NCI-H526 treated with DMSO at 0.1 percent for 48 hours (cell line): ENCODE measurements around the gene CENPP.

Source experiments
- DNase-seq: peaks from one replicate; lab custom pipeline; 2025; lab: John Stamatoyannopoulos, UW

The CENPP gene

DNA sequence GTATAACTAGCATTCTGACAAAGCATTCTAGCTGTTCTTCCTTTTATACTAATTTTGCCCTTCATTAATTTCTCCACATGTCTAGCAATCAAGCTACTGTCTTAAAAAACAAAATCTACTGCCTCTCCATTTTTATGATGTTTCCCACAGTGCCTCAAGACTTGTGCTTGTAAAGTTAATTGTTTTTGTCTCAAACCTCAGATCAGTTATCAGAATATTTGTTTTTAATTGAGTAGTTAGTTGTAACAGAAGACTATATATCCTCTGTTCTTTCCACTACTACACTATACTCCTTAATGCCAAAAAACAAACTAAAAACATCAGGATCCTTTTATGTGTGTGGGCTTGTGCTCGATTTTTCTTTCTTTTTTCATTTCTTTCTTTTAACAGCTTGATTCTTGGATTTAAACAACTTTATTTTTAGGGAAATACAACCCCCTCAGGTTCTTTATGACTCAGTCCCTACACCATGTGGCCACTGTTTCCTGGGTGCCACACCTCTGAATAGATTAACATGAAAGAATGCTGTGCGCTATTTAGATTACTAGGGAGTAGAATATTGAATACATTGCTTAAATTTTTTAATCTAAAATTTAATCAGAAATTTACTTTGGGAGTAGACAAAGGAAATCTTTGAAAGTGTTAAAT is 155.4 kb downstream of the CENPP start:
- no peak for DNase-seq

DNA sequence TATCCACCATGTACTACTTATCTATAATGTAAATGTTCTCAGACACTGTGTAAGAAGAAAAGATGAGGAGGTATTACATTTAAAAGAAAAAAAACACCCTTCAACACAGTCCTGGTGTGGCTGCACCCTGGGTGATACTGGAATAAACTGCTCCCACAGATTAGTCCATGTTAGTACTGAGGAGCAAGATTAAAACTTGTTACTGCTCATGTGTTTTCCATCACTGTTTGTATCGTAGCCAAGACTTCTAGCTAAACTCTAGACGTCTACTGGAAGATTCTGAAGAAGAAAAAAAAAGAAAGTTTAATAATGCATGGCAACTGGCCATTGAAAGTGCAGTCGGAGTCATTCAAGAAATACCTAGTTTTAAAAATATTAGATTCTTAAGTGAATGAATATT is 156.6 kb downstream of the CENPP start, which contains the start of gene ASPN:
TSS of gene ASPN (minus strand) at position 178 of the 400 bp plus-strand sequence.
- DNase-seq: no peak

DNA sequence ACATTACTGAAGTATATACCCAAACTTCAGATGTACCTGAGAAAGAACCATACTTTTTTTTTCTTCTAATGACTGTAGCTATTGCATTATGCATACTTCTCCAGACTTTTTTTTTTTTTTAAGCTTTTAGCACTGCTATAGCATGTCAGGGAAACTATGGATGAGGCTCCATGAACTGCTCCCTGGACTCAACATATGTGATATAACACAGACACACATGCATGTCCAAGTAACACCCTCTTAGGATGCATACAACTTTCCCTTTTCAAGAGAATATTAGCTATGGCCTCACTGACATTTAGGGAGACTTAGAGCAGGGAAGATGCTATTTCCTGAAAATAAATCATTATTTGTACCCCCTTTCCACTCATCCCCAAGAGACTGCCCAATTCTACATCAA is 157.1 kb downstream of the CENPP start:
- DNase-seq: no peak

DNA sequence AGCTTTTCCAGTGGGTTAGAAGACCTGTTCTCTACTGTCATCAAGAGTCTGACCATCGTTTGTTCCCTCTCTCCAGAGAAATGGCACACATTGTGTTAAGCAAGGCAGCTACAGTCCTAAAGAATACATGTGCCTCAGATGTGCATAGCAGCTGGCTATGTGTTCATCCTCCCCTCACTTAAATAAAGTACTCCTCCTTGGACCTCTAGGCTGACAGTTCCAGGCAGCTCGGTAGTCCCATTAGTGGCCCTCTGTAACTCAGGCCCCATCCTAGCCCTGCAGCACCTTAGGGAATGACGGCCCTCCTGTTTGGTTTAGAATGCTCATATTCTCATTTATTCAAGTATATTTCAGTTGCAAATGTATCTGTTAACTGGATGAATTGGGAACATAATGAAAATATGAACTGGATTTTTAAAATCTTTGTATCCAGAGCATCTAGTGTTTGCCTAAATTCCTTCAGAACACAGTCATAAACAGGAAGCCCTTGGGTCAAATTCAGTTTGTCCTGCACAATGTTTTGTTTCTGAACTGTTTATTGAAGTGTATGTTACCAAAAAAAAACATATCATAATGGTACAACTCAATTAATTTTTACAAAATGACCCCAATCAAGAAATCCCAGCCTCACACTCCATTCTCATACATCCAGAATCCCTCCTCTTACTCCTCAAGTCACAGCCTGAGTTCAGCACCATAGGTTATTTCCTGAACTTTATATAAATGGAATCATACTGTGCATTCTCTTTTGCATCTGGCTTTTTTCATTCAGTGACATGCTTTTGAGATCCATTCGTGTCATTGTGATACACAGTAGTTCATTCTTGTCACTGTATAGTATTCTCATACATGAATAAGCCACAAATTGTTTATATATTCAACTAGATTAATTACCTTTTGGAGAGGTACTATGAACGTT is 158.1 kb downstream of the CENPP start:
- no peak for DNase-seq

DNA sequence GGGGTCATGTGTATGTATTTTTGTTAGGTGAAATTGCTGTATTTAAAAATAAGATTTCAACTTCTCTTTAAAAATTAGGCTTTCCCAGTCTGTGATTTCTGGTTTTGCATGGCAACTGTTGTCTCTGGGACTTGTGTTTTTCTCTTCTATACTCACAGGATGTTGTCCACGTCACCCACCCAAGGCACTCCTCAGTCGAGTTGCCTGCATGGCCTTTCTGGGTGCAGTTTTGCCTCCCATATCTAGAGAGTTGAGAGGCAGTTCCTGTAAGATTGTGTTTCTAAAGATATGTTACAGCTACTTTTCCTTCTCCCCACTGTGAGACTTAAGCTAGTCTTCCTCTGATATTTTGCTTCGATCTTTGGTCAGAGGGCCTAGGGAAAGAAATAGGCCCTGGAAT is 158.8 kb downstream of the CENPP start:
- DNase-seq: no peak

DNA sequence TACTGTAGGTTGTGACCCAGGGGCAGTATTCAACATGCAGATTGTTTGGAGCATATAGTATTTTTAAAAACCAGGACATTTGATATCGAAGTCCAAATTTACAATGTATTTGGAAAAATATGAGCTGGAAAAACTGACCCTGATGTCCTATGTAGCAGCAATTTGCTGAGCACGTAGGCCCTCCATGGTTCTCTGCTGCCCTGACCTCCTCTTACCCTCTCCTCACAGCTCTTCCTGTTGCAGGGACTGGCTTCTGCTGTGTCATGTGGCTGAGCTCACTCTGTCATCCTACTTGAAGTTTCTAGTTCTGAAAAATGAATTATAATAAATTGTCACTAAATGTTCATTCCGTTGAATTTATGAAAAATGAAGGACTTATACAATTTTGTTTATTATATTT is 160.6 kb downstream of the CENPP start:
- no peak for DNase-seq

DNA sequence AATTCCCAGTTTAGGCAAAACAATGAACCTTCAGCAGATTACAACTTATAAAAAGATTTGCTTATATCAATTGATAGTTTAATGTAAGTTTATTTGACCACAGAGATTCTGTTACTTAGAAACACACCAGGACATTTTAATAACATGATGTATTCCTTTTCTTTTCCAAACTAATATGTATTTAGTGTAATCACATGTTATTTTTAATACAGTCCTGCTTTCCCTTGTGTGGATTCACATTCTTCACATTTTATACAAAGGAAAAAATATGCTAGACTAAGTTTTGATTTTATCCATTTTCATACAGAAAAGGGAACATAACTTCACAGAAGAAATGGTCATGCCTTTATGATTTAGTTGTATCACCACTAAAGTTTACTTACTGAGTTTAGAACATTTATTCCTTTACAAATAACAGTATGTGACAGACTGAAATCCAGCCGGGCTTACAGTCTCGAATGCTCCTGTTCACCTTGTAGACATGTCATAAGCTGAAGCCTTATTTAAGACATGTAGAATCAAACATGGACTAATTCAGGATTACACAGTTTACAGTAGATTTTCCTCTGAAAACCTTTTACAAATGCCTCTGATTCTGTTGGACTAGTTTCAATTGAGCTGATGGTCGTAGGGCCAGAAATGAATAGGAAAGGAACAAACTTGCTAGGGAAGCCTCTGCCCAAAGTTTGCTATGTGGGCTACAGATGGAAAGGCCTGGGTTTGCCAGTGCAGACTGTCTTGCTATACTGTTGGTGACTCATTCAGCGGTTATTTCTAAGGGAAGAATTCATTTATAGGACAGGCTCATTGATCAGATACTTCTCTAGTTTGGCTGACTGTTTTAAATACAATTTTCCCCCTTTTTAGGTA is 163.2 kb downstream of the CENPP start:
- no peak for DNase-seq

DNA sequence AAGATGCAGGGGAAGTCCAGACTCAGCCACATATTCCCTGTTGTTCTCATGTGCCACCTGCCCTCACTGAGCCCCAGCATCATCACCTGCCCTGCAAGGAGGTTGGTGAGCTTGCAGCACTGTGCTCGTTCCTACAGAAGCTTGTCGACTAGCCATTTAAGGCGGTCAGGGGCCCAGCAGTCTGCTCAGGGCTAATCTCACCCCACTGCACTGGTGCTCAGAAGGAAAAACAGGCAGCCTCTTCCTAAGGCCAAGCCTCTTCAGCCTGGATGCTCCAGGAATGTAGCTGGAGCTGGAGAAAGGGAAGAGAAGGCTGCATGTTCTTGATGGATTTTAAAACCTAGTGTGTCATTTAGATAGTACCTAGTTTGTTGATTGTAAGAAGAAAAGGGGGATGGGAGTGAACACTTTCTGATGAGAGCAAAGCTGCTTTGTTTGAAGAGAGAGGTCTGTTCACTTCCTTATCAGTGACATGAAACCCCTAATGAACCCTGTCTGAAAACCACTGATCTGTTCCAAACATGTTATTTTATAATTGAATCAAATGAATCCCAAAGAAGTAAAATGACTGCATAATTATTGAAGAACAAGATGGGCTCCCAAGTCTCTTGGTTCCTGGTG is 167.1 kb downstream of the CENPP start:
- no peak for DNase-seq

DNA sequence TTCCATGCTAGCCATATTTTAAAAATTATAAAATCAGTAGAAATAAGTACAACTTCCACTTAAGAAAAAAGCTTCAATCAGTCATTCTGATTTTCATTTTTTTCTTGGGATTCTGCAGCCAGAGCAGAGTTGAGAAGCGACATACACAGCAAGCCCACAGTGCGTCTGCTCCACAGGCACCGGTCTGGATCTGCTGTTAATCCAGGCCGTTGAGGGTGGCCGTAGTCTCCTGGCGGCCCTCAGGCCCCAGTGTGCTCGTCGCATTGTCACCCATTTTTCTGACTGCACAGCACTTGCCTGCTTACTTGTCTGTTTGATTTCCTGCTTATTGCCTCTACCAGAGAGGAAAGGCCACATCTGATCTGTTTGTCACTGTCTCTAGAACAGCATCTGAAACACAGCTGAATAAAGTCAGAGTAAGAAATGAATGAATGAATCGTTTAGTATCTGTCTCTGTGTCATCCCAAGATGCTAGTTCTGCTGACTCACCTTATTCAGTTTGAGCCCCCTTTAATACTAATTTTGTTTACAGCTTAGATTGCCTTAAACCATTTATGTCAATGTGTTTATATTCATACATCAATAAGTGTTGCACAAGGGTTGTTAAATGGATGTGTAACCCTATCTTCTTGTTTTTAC is 168.1 kb downstream of the CENPP start:
- DNase-seq: no peak

DNA sequence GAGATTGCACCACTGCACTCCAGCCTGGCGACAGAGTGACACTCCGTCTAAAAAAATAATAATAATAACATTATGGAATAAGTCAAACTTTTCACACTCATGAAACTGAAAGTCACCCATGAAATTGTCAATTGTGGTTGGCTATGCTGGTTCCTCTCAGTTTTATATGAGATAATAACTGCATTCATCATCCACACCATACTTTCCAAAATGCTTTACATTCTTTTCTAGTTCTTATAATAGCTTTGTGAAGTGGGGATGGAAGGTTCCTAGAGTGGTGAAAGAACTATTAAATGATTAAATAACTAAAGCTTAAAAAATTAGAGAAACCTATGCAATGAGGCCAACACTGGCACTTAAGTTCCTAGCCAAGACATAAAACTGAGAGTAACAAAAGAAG is 169.1 kb downstream of the CENPP start:
- DNase-seq: no peak

DNA sequence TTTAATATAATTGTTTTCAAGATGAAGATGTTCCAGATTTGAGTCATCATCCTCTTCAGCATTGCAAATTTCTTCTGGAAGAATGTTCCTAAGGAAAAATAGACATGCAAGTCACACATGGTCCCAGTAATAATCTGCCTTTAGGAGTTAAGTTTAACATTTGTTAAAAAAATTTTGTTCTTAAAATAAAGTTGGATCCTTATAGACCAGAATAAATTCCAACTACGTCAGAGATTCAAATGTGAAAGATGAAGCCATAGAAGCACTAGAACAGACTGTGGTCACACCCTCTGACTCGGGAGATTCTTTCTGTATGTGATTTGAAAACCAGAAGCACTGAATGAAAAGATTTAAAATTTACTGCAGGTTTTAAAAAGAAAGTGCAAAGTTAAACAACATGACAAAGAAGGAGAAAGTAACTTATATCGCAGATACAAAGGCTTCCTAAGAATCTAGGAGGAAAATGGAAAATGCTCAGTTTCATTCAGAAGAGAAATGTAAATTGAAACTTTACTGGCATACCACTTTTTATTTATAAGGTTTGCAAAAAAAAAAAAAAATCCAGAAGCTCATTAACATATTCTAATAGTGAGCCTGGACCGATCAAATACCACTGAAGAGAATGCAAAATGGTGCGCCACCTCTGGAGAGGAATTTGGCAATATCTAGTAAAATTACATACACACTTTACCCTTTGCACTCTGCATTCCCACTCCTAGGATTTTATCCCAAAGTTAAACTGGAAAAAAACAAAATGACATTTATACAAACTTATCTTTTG is 170.8 kb downstream of the CENPP start:
- DNase-seq: no peak

DNA sequence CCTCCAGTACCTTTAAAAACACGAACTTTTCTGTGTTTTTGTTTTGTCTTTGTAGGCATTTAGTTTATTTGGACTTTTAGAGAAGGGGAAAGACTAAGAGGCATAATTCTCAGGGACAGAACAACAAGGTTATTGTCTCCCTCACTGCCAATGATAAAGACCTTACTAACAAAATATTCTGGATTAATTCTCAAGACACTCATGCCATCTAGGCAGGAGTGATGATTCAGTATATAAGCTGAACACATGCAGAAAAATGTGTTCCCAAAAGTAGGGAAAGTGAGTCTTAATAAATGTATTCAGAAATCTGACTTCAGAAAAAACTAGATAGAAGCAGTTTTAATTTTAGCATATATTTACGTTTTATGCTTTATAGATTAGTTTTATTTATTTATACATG is 173.9 kb downstream of the CENPP start:
- DNase-seq: no peak

DNA sequence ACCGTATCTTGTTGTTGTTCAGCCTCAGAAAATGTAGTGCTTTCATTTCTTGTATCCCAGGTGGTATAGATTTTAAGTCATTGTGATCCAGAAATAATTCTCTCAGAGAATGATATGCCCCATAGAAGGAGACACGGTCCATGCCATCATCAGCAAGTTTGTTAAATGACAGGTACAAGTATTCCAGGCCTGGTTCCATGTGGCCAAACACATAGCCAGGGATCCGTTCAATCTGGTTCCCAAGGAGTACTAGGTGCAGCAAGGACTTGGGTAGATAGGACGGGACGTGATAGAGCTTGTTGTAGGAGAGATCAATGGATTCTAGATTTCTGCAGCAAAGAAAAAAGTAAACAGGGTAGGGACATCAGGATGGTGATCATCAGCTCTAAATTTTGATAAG is 175.0 kb downstream of the CENPP start:
- no peak for DNase-seq

DNA sequence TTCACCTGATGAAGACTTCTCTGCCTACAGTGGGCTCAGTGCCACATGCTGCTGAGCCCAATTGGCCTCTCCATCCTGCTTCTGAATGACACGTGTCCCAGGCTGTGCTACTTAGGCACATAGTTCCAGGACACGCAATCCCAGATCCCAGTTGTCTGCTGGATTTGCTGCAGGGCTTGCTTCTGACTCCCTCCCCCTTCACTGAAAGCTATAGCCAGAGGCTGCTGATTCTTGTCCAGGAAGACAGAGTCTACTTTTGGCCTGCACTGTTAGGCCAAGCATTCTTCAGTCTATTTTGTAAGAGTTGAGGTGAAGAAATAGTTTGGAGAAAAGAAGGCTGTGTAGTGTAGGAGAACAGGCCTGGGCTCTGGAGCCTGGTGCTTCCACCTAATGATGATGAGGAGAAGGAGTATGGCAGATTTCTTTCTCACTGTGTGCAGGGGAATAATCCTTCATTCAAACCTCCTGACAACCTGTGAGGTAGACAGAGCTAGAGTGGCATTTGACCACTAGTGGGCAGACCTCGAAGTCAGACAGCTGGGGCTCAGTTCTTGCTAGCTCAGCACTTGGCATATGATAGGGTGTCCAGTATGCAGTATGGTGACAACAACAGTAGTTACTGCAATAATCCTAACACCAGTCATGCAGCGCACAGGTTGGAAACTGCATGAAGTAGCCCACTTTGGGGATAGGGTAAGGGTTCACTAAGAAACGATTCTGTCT is 176.1 kb downstream of the CENPP start:
- DNase-seq: no peak

DNA sequence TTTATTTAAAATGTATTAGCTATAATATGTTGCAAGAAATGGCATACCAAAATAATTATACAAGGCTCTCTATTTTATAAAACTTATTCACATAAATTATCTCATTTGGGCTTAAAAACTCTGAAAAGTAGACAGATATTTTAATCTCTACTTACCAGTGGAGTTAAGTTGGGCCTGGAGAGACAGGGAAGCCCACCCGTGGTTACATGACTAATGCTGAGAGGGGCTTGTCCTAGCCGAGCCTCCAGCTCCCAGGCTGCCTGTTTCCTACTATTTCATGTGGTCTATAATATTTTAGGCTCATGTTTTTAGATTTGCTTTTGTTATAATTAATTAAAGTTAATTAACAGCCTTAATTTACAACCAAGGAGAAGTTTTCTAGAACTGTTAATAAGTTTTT is 177.4 kb downstream of the CENPP start:
- no peak for DNase-seq

DNA sequence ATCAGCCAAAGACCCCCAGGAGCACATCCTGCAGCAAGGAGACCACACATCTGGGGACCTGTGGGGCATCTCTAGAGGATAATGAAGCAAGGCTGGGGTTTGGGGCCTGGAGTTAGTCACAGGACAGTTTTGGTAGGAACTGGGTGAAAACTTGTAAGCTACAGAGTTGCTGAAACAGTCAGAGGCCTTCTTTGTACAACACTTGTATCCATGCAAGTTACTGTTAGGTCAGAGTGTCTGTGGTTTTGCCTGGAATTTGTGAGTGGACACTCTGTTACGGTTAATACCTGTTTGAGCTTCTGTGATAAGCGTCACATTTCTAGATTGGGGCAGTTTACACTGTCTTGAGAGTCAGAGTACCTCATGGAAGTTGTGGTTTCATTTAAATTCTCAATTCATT is 179.1 kb downstream of the CENPP start:
- DNase-seq: no peak

DNA sequence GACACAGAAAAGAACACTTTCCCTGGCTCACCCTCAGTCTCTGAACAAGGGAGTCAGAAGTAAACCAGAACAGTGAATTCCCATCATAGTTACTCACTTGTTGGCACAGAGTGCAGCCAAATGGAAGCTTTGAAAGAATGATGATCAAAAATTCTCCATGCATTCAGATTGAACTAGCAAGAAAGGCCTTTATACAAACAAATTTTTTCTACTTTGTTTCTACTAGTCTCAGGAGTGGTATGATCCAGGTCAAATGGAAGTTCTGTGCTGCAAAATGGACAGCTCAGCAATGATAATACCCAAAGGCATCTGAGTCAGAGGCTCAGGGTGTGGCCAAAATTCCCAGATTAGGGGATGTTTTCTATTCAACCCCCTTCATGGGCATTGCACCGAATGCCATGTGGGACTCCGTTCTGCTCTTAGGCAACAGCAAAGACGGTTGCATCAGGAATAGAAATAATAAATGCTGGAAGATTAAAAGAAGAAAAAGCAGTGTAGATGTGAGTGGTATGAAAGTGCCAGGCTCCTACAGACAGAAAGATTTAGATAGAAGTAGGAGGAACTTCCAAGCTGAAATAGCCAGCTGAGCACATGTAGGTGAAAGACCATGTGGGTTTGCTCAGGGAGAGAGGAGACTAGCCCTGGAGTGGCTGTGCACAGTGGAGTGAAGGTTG is 180.6 kb downstream of the CENPP start:
- no peak for DNase-seq

DNA sequence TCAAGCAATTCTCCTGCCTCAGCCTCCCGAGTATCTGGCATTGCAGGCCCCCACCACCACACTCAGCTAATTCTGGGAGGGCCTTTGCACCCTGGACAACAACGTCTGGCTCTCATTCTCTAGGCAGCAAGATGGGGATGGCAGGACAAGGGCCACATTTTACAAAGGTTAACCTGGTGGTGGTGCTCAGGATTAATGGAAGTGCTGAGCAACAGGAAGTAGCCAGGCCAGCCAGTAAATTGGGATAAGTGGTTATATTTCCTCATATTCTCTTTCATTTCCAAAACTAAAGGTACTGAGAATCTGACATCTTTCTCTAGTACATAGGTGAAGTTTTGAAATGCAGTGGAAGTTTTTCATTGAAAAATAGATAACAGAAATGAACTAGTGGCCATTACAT is 181.3 kb downstream of the CENPP start:
- no peak for DNase-seq

DNA sequence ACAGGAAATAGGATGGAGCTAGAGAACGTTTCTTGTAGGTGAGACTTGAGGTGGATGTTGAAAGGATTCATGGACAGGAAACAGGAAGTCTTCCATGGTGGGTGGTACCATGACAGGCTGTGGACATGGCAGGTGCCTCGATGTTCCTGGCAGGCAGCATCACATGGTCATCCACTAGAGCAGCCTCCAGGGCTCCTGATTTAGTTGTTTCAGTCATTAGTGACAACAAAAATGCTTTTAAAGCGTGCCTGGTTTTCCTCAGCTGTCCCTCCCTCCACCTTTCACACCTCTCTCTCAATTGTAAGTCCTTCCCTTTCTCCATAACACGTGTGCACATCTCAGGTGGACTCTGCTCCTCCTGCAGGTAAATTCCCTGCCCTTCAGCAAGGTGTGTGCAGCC is 181.7 kb downstream of the CENPP start:
- no peak for DNase-seq
